Sigmoid colon (tissue), 4 donors: ENCODE measurements around the gene OTOF.

ENCODE experiments used
- CTCF ChIP-seq, 4 experiments: fragments of 450-650 bp in 3 of 4; fragments of 200-600 bp in 1 of 4; IDR thresholded peaks; one replicate each; pipeline ENCODE4 v1.5.1; 2016 to 2019; ENCODE audit warnings: antibody characterized with exemption in 4 of 4, mild to moderate bottlenecking in 3 of 4, moderate library complexity in 2 of 4
- EP300 ChIP-seq, 4 donors: sonication (generic); formaldehyde crosslinking; IDR thresholded peaks; one replicate each; pipeline ENCODE4 v1.6.1; 2017; ENCODE audit warnings: antibody characterized with exemption in 4 of 4
- POLR2A ChIP-seq, 2 donors: fragments of 450-650 bp; IDR thresholded peaks; one replicate each; pipeline ENCODE4 v1.6.1; 2016; ENCODE audit warnings: antibody characterized with exemption in 2 of 2, mild to moderate bottlenecking in 2 of 2, moderate library complexity in 2 of 2
- POLR2AphosphoS5 ChIP-seq, 4 donors: sonication (generic); formaldehyde crosslinking; IDR thresholded peaks; one replicate each; pipeline ENCODE4 v1.6.1; 2017; ENCODE audit warnings: antibody characterized with exemption in 4 of 4

- TF ChIP-seq CTCF (IDR thresholded peaks at IDR 0.05) (no peak), EP300 (IDR thresholded peaks at IDR 0.05) (no peak), POLR2AphosphoS5 (IDR thresholded peaks at IDR 0.05) (no peak), POLR2A (IDR thresholded peaks at IDR 0.05) (no peak)
These were observed 33.5 kb upstream of the OTOF start for GRCh38 chr2:26511466-26511865.
